H1 (cell line): Measurements from ENCODE around the gene AUH. TPM values are rescaled to one million over a fixed set of nuclear protein-coding genes. Genes with fewer than 3 reads are reported as not detected.

Experiments
- SIRT6 ChIP-seq: IDR thresholded peaks from one replicate; pipeline ENCODE4 v1.7.1; 2012; ENCODE audit warnings: low read length, inconsistent platforms
- SP2 ChIP-seq: IDR thresholded peaks from 2 replicates; pipeline ENCODE4 v1.6.1; 2012; ENCODE audit warnings: mild to moderate bottlenecking, low read length, inconsistent platforms
- SP4 ChIP-seq: IDR thresholded peaks from 2 replicates; pipeline ENCODE4 v1.6.1; 2012; ENCODE audit warnings: low read length, inconsistent platforms
- polyA plus RNA-seq, 7 experiments: library from polyadenylated mRNA; depleted of rRNA in 3 of 7; stranded (reverse) in 5 of 7; unstranded in 2 of 7; fragments of >200 nt in 5 of 7; fragments of 200-250 nt in 2 of 7; gene quantifications; 1 replicate in 5 of 7; 2 replicates in 1 of 7; 4 replicates in 1 of 7; pipeline versions ENCODE4 v1.2.1 to v1.2.3, GENCODE V29; 2011 to 2013; ENCODE audit warnings: missing spikeins in 2 of 7, mixed read lengths in 2 of 7
- total RNA-seq: library from RNA; stranded (reverse); fragmentation: NEBNext Ultra II Directional; extraction: Animal tissue kit (Norgen Biotek cat#: 25700); gene quantifications from 2 replicates; pipeline ENCODE4 v1.2.1, GENCODE V29; 2021

The AUH gene
- total and polyA plus RNA-seq, 2 of the 8 experiments (the other 6 are each of a cell fraction or from before 2014, with no cell fraction given): 5.8 to 21.9 TPM

GRCh38 chr9:91211414-91211813 is 150.3 kb downstream of the AUH start (continued):
- TF ChIP-seq SP4 (no peak), SP2 (no peak), SIRT6 (no peak)
